Hepatocyte (in vitro differentiated cells): ENCODE results near the gene PSMB2.

Experiments used
- EZH2 ChIP-seq: fragments of 200-600 bp; sonication (generic); IDR thresholded peaks from 2 replicates; pipeline ENCODE4 v1.6.1; 2016; ENCODE audit warnings: antibody characterized with exemption, mild to moderate bottlenecking, borderline replicate concordance
- EZH2phosphoT487 ChIP-seq: fragments of 200-600 bp; sonication (generic); IDR thresholded peaks from one replicate; pipeline ENCODE4 v1.6.1; 2018; ENCODE audit warnings: antibody characterized with exemption, mild to moderate bottlenecking, low read depth, moderate library complexity; ENCODE audit not compliant: unreplicated experiment, severe bottlenecking
- TF ChIP-seq, protein P1 (sequence below): fragments of 200-600 bp; sonication (generic); IDR thresholded peaks from 2 replicates; pipeline ENCODE4 v1.5.1; 2016; ENCODE audit warnings: antibody characterized with exemption, mild to moderate bottlenecking; ENCODE audit not compliant: poor library complexity

DNA sequence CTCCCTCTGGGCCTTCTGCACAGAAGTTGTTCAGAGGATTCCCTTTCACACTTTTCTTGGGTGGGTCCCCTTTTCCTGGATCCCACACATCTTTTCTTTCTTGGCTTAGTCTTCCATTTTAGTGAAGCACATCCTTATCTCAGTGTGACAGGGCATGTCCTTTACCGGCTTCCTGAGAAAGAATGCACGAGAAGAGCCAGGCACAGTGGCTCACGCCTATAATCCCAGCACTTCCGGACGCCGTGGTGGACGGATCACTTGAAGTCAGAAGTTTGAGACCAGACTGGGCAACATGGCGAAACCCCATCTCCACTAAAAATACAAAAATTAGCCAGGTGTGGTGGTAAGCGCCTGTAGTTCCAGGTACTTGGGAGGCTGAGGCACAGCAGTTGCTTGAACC lies 22.1 kb upstream of the PSMB2 start:
- TF ChIP-seq, protein P1, sequence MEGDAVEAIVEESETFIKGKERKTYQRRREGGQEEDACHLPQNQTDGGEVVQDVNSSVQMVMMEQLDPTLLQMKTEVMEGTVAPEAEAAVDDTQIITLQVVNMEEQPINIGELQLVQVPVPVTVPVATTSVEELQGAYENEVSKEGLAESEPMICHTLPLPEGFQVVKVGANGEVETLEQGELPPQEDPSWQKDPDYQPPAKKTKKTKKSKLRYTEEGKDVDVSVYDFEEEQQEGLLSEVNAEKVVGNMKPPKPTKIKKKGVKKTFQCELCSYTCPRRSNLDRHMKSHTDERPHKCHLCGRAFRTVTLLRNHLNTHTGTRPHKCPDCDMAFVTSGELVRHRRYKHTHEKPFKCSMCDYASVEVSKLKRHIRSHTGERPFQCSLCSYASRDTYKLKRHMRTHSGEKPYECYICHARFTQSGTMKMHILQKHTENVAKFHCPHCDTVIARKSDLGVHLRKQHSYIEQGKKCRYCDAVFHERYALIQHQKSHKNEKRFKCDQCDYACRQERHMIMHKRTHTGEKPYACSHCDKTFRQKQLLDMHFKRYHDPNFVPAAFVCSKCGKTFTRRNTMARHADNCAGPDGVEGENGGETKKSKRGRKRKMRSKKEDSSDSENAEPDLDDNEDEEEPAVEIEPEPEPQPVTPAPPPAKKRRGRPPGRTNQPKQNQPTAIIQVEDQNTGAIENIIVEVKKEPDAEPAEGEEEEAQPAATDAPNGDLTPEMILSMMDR = no peak
- TF ChIP-seq EZH2phosphoT487 = no peak
- TF ChIP-seq EZH2 = no peak
